Smooth muscle cell (in vitro differentiated cells): Measurements from ENCODE around the gene CAV1. TPM values are rescaled to one million over a fixed set of nuclear protein-coding genes. Genes with fewer than 3 reads are reported as not detected.

Experiments used
- DNase-seq: peaks from one replicate; lab custom pipeline; 2025; ENCODE audit not compliant: unreplicated experiment; lab: John Stamatoyannopoulos, UW
- H2AFZ ChIP-seq: fragments of 200-600 bp; sonication (generic); 2 replicates; pipeline ENCODE4 v1.6.0; 2016; ENCODE audit warnings: antibody characterized with exemption, low read depth, mild to moderate bottlenecking
- H3F3A ChIP-seq: fragments of 200-600 bp; sonication (generic); 2 replicates; pipeline ENCODE4 v1.6.0; 2017; ENCODE audit warnings: antibody characterized with exemption, low read depth
- H3K27ac ChIP-seq: fragments of 200-600 bp; sonication (generic); 2 replicates; pipeline ENCODE4 v1.5.1; 2016; ENCODE audit warnings: low read depth, mild to moderate bottlenecking
- H3K27me3 ChIP-seq: fragments of 200-600 bp; sonication (generic); 2 replicates; pipeline ENCODE4 v1.6.1; 2016; ENCODE audit warnings: low read depth, mild to moderate bottlenecking
- H3K36me3 ChIP-seq: fragments of 200-600 bp; sonication (generic); 2 replicates; pipeline ENCODE4 v1.5.1; 2016; ENCODE audit warnings: low read depth
- H3K4me1 ChIP-seq: fragments of 200-600 bp; sonication (generic); 2 replicates; pipeline ENCODE4 v1.5.1; 2016; ENCODE audit warnings: low read depth
- H3K4me2 ChIP-seq: fragments of 200-600 bp; sonication (generic); 2 replicates; pipeline ENCODE4 v1.6.0; 2016; ENCODE audit warnings: mild to moderate bottlenecking
- H3K4me3 ChIP-seq: fragments of 200-600 bp; sonication (generic); 2 replicates; pipeline ENCODE4 v1.5.1; 2016; ENCODE audit warnings: mild to moderate bottlenecking
- H3K79me2 ChIP-seq: fragments of 200-600 bp; sonication (generic); 2 replicates; pipeline ENCODE4 v1.6.0; 2016; ENCODE audit warnings: low read depth, mild to moderate bottlenecking
- H3K9ac ChIP-seq: fragments of 200-600 bp; sonication (generic); 2 replicates; pipeline ENCODE4 v1.6.0; 2016; ENCODE audit warnings: low read depth
- H3K9me3 ChIP-seq: fragments of 200-600 bp; sonication (generic); replicated peaks from 2 replicates; pipeline ENCODE4 v1.5.1; 2016; ENCODE audit warnings: low read depth
- H4K20me1 ChIP-seq: fragments of 200-600 bp; sonication (generic); 2 replicates; pipeline ENCODE4 v1.6.0; 2016; ENCODE audit warnings: low read depth
- WGBS: methylation state at CpG from one replicate; pipeline ENCODE4 v1.1.7; 2016; ENCODE audit warnings: low lambda C conversion rate; 5-methylcytosine and 5-hydroxymethylcytosine counted together
- polyA plus RNA-seq: library from polyadenylated mRNA; unstranded; fragments of >200 nt; fragmentation: Nextera tagmentation; extraction: Ambion mirVana; gene quantifications from 2 replicates; pipeline ENCODE4 v1.2.1, GENCODE V29; 2016
- total RNA-seq: library from RNA; depleted of rRNA; stranded (reverse); fragments of >200 nt; gene quantifications from 2 replicates; pipeline ENCODE4 v1.2.3, GENCODE V29; 2014
- TF ChIP-seq, protein P1 (sequence below): fragments of 200-600 bp; sonication (generic); IDR thresholded peaks from 2 replicates; pipeline ENCODE4 v1.5.1; 2017; ENCODE audit warnings: borderline replicate concordance, mild to moderate bottlenecking, antibody characterized with exemption; ENCODE audit not compliant: insufficient read depth, poor library complexity, severe bottlenecking

The CAV1 gene
- total and polyA plus RNA-seq, 2 experiments from 2014 or later, result 55.8 to 84.7 TPM

DNA sequence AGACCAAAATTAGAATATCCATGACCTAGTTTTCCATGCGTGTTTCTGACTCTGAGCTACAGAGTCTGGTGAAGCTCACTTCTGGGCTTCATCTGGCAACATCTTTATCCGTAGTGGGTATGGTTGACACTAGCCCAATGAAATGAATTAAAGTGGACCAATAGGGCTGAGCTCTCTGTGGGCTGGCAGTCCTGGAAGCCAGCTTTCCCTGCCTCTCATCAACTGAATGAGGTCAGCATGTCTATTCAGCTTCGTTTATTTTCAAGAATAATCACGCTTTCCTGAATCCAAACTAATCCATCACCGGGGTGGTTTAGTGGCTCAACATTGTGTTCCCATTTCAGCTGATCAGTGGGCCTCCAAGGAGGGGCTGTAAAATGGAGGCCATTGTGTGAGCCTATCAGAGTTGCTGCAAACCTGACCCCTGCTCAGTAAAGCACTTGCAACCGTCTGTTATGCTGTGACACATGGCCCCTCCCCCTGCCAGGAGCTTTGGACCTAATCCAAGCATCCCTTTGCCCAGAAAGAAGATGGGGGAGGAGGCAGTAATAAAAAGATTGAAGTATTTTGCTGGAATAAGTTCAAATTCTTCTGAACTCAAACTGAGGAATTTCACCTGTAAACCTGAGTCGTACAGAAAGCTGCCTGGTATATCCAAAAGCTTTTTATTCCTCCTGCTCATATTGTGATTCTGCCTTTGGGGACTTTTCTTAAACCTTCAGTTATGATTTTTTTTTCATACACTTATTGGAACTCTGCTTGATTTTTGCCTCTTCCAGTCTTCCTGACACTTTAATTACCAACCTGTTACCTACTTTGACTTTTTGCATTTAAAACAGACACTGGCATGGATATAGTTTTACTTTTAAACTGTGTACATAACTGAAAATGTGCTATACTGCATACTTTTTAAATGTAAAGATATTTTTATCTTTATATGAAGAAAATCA lies 35.5 kb downstream of the CAV1 start:
- H4K20me1 ChIP-seq, result no peaks in the 10 kb centered on the region
- no peaks in the 10 kb centered on the region for H3K36me3 ChIP-seq
- H2AFZ ChIP-seq, result no peak overlapping the region
- H3K9ac ChIP-seq, result no peak overlapping the region
- H3K27ac ChIP-seq, result peak overlapping the region; percentile 28
- no peak overlapping the region for H3K4me3 ChIP-seq
- H3K27me3 ChIP-seq, result no peaks in the 10 kb centered on the region
- no peak overlapping the region for H3K4me2 ChIP-seq
- no peak for DNase-seq
- no peaks in the 10 kb centered on the region for H3K79me2 ChIP-seq
- TF ChIP-seq, protein P1, sequence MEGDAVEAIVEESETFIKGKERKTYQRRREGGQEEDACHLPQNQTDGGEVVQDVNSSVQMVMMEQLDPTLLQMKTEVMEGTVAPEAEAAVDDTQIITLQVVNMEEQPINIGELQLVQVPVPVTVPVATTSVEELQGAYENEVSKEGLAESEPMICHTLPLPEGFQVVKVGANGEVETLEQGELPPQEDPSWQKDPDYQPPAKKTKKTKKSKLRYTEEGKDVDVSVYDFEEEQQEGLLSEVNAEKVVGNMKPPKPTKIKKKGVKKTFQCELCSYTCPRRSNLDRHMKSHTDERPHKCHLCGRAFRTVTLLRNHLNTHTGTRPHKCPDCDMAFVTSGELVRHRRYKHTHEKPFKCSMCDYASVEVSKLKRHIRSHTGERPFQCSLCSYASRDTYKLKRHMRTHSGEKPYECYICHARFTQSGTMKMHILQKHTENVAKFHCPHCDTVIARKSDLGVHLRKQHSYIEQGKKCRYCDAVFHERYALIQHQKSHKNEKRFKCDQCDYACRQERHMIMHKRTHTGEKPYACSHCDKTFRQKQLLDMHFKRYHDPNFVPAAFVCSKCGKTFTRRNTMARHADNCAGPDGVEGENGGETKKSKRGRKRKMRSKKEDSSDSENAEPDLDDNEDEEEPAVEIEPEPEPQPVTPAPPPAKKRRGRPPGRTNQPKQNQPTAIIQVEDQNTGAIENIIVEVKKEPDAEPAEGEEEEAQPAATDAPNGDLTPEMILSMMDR, result no peak
- 47% methylated on average over 7 of the region's 7 CpGs for WGBS
- no peaks in the 10 kb centered on the region for H3K4me1 ChIP-seq
- no peaks in the 10 kb centered on the region for H3F3A ChIP-seq
- no peaks in the 10 kb centered on the region for H3K9me3 ChIP-seq

DNA sequence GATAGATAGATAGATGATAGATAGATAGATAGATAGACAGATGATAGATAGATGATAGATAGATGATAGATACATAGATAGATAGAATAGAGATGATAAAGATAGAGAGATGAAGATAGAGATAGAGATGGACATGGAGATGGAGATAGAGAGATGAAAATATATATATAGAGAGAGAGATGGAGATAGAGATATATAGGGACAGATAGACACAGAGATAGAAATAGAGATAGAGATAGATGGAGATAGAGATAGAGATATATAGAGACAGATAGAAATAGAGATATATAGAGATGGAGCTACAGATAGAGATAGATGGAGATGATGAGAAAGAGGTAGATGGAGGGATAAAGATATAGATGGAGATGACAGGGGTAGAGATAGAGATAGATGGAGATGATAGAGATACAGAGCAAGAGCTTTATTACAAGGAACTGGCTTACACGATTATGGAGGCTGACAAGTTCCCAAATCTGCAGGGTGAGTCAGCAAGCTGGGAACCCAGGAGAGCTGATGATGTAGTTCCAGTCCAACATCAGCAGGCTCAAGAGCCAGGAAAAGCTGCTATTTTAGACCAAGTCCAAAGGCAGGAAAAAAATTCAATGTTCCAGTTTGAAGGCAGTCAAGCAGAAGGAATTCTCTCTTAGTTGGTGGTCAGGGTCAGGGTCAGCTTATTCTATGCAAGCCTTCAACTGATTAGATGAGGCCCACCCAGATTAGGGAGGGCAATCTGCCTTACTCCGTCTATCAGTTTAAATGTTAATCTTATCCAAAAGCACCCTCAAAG lies 37.1 kb downstream of the CAV1 start:
- Histone ChIP-seq H3K4me2 (no peak overlapping the region), H4K20me1 (no peaks in the 10 kb centered on the region), H3K4me3 (no peak overlapping the region), H3K9ac (no peak overlapping the region), H3K4me1 (no peaks in the 10 kb centered on the region), H3K9me3 (no peaks in the 10 kb centered on the region), H3F3A (no peaks in the 10 kb centered on the region), H2AFZ (no peak overlapping the region), H3K27ac (no peak overlapping the region), H3K36me3 (no peaks in the 10 kb centered on the region), H3K27me3 (no peaks in the 10 kb centered on the region), H3K79me2 (no peaks in the 10 kb centered on the region)
- TF ChIP-seq, protein P1, result no peak
- no peak for DNase-seq
- WGBS, result 87% methylated on average over 2 of the region's 2 CpGs

DNA sequence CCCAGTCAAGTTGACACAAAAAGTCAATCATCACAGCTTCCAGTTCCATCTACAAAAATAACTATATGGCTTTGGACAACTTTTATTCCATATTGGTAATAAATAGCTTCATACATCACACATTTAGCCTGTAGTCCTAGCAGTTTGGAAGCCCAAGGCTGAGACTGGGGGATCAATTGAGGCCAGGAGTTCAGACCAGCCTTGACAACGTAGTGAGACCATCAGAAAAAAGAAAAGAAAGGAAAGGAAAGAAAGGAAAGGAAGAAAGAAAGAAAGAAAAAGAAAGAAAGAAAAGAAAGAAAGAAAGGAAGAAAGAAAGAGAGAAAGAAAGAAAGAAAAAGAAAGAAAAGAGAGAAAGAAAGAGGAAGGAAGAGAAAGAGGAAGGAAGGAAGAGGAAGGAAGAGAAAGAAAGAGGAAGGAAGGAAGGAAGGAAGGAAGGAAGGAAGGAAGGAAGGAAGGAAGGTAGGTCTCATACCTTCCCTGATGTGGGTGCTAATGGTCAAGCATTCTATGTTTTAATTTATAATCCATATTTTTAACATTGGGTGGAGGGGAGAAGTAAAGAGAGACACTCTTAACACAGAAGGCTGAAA lies 37.8 kb downstream of the CAV1 start:
- Histone ChIP-seq H3F3A (no peaks in the 10 kb centered on the region), H3K79me2 (no peaks in the 10 kb centered on the region), H3K4me3 (no peak overlapping the region), H3K4me2 (no peak overlapping the region), H3K27ac (no peak overlapping the region), H3K9ac (no peak overlapping the region), H3K9me3 (no peaks in the 10 kb centered on the region), H3K4me1 (no peaks in the 10 kb centered on the region), H3K36me3 (no peaks in the 10 kb centered on the region), H3K27me3 (no peaks in the 10 kb centered on the region), H4K20me1 (no peaks in the 10 kb centered on the region), H2AFZ (no peak overlapping the region)
- no peak for DNase-seq
- WGBS, result 91% methylated on average over 1 of the region's 1 CpG
- TF ChIP-seq, protein P1, result no peak
